ENCODE measurements around the gene ILDR1.
"Not testable (repeated sequence)": the region's sequence is repeated elsewhere in the genome, so short reads cannot be mapped to it uniquely, and the experiment has no call there.

The ILDR1 gene

DNA sequence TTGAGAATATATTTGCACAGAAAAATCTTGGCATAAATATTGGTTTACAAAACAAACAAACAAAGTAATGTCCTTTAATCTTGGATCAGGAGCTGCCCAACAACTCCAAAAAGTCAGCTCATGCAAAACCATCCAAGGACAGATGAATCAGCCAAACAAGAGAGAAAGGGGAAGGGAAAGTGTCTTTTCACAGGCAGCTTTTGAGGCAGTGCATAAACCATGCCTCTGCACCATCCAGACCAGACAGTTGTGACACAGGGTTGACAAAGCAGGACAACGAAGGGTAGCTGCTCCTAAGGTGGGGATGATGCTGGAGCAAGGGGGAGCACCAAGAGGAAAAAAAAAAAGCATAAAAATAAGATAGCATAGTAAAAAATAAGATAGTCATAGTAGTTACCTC, 41.9 kb upstream of the ILDR1 start:
- TF ChIP-seq CTCF (IDR thresholded peaks at IDR 0.05; ENCODE audit: low read depth, low read length): no peak
- H3K27me3 ChIP-seq: no peaks in the 10 kb centered on the region
- no peaks in the 10 kb centered on the region for H3K9me3 ChIP-seq
- no peaks in the 10 kb centered on the region for H3K4me1 ChIP-seq
- H3K4me3 ChIP-seq (ENCODE audit: low read depth, low read length): no peak overlapping the region
- no peak for DNase-seq
- no peaks in the 10 kb centered on the region for H3K36me3 ChIP-seq

GRCh38 chr3:122060040-122060698, 38.1 kb upstream of the ILDR1 start:
- no peak for TF ChIP-seq CTCF (IDR thresholded peaks at IDR 0.05; ENCODE audit: low read depth, low read length)
- no peak for DNase-seq
- Histone ChIP-seq H3K4me3 (ENCODE audit: low read depth, low read length) (no peak overlapping the region), H3K36me3 (no peaks in the 10 kb centered on the region), H3K27me3 (no peaks in the 10 kb centered on the region), H3K4me1 (no peaks in the 10 kb centered on the region), H3K9me3 (no peaks in the 10 kb centered on the region)

DNA sequence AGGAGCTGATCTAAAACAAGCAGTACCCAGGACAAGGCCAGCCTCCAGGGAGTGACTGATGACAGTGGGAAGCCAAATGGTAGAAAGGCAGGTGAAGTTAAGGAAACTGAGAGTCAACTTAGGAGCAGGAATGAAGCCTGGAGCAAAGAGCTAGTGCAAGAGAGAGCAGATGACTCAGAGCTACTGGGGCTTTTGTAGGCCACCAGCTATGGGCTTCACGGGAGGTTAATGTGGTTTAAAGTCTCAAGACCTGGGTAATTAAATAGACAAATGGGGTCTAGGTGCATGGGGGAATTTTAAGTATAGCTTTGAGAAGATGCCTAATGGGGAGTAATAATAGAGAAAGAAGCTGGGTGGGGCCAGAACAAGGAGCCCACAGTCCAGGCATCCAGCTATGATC, 36.2 kb upstream of the ILDR1 start:
- Histone ChIP-seq H3K27me3 (no peaks in the 10 kb centered on the region), H3K4me3 (ENCODE audit: low read depth, low read length) (no peak overlapping the region), H3K36me3 (no peaks in the 10 kb centered on the region), H3K4me1 (no peaks in the 10 kb centered on the region), H3K9me3 (no peaks in the 10 kb centered on the region)
- no peak for TF ChIP-seq CTCF (IDR thresholded peaks at IDR 0.05; ENCODE audit: low read depth, low read length)
- DNase-seq: no peak

- H3K4me3 ChIP-seq (ENCODE audit: low read depth, low read length): no peak overlapping the region
- no peak for TF ChIP-seq CTCF (IDR thresholded peaks at IDR 0.05; ENCODE audit: low read depth, low read length)
- no peak for DNase-seq
- no peaks in the 10 kb centered on the region for H3K9me3 ChIP-seq
- no peaks in the 10 kb centered on the region for H3K36me3 ChIP-seq
- H3K4me1 ChIP-seq: no peaks in the 10 kb centered on the region
- no peaks in the 10 kb centered on the region for H3K27me3 ChIP-seq
Measured at GRCh38 chr3:122057671-122058070, 35.6 kb upstream of the ILDR1 start.

DNA sequence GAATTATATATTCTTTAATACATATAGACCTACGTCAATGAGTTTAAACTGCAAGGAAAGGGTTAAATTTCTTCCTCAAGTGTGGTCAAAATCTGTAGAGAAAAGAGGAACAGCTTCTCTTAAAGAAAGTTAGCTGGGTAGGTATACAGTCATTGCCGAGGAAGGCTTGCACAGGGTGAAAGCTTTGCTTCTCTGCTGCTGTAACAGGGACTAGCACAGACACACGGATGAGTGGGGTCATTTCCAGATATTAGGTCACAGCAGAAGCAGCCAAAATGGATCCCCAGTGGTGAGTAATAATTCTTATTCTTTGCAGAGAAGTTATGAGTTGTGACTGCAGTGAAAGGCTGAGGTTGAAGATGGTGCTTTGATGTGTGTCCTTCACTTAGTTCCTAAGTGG, 33.2 kb upstream of the ILDR1 start, which contains the start of gene CD86:
TSS of gene CD86 (plus strand) at position 148 of the 400 bp plus-strand sequence. CDS start at position 276, 128 bp downstream.
- no peak within 1 kb of the TSS for H3K4me3 ChIP-seq (ENCODE audit: low read depth, low read length)
- no peaks in the 10 kb centered on the region for H3K27me3 ChIP-seq
- DNase-seq: no peak
- H3K9me3 ChIP-seq: no peaks in the 10 kb centered on the region
- TF ChIP-seq CTCF (IDR thresholded peaks at IDR 0.05; ENCODE audit: low read depth, low read length): no peak
- no peaks in the 10 kb centered on the region for H3K4me1 ChIP-seq
- no peaks in the 10 kb centered on the region for H3K36me3 ChIP-seq

- Histone ChIP-seq H3K9me3 (no peaks in the 10 kb centered on the region), H3K4me3 (ENCODE audit: low read depth, low read length) (no peak overlapping the region), H3K27me3 (no peaks in the 10 kb centered on the region), H3K36me3 (no peaks in the 10 kb centered on the region), H3K4me1 (no peaks in the 10 kb centered on the region)
- DNase-seq: no peak
- no peak for TF ChIP-seq CTCF (IDR thresholded peaks at IDR 0.05; ENCODE audit: low read depth, low read length)
Measured at GRCh38 chr3:122052968-122053367, 30.9 kb upstream of the ILDR1 start.

GRCh38 chr3:122047773-122048172, 25.7 kb upstream of the ILDR1 start:
- H3K4me3 ChIP-seq (ENCODE audit: low read depth, low read length); H3K27me3 ChIP-seq; DNase-seq; H3K36me3 ChIP-seq; H3K4me1 ChIP-seq; H3K9me3 ChIP-seq: not testable (repeated sequence)

DNA sequence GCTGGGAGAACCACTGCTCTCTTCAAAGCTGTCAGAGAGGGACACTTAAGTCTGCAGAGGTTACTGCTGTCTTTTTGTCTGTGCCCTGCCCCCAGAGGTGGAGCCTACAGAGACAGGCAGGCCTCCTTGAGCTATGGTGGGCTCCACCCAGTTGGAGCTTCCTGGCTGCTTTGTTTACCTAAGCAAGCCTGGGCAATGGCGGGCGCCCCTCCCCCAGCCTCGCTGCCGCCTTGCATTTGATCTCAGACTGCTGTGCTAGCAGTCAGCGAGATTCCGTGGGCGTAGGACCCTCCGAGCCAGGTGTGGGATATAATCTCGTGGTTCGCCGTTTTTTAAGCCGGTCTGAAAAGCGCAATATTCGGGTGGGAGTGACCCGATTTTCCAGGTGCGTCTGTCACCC, 25.2 kb upstream of the ILDR1 start:
- not testable (repeated sequence) for DNase-seq; H3K36me3 ChIP-seq; H3K27me3 ChIP-seq; H3K9me3 ChIP-seq; H3K4me3 ChIP-seq (ENCODE audit: low read depth, low read length); H3K4me1 ChIP-seq
